Measurements from ENCODE around the gene RAB4A. TPM values are rescaled to one million over a fixed set of nuclear protein-coding genes. Genes with fewer than 3 reads are reported as not detected.

The RAB4A gene
- total and polyA plus RNA-seq, 2 of the 13 experiments (the other 11 are each of a cell fraction or from before 2014, with no cell fraction given) = 56.0 to 80.1 TPM

- H3K79me2 ChIP-seq (ENCODE audit: insufficient read depth, low read length) = no peaks in the 10 kb centered on the region
- peaks cover 92% of the 10 kb centered on the region for H3K4me1 ChIP-seq (ENCODE audit: insufficient read depth, low read length)
- intact Hi-C loops (cut with micrococcal nuclease; ENCODE audit: unreplicated experiment) (loop anchor here (1.0 to 10.0 kb wide), 6 partner anchors 122 to 562 kb away; no protein-coding TSS in a partner anchor), in situ Hi-C loops (cut with HindIII; ENCODE audit: extremely low pct_ligation_motif_present, low pct_unique_long_range_greater_than_20kb) (loop anchor here (10.0 kb wide), 1 partner anchor 492 kb away; the partner anchor contains the start of gene RHOU)
- ChIA-PET CTCF (ENCODE audit: low intra/inter-chr PET ratio, low total read pairs) (interaction anchor here (1.2 to 1.4 kb wide), 2 partner anchors 9 to 70 kb away, joined by 3 to 5 read pairs; no protein-coding TSS in a partner anchor), POLR2A (no interaction called here)
- no peaks in the 10 kb centered on the region for H3K36me3 ChIP-seq (replicated peaks in 1 of 2; ENCODE audit: control insufficient read depth in 1 of 2, insufficient read depth in 2 of 2, low read length in 2 of 2)
- TF ChIP-seq CC2D1A (CRISPR knock-in tag; IDR thresholded peaks at IDR 0.05) (no peak), ZNF781 (CRISPR knock-in tag; IDR thresholded peaks at IDR 0.05; ENCODE audit: borderline replicate concordance, not compliant biosample characterization) (no peak), PBX2 (CRISPR knock-in tag; IDR thresholded peaks at IDR 0.05) (no peak), SMARCE1 (IDR thresholded peaks at IDR 0.05; ENCODE audit: borderline replicate concordance) (no peak), ZNF614 (CRISPR knock-in tag; IDR thresholded peaks at IDR 0.05; ENCODE audit: borderline replicate concordance) (no peak), FOXP1 (IDR thresholded peaks at IDR 0.05) (no peak), FOXP1 (CRISPR knock-in tag; IDR thresholded peaks at IDR 0.05) (no peak), ZNF276 (CRISPR knock-in tag; IDR thresholded peaks at IDR 0.05; ENCODE audit: low read depth) (no peak), ZNF138 (CRISPR knock-in tag; IDR thresholded peaks at IDR 0.05; ENCODE audit: low read depth) (no peak), NFYB (CRISPR knock-in tag; IDR thresholded peaks at IDR 0.05) (no peak), THYN1 (CRISPR knock-in tag; IDR thresholded peaks at IDR 0.05; ENCODE audit: borderline replicate concordance, low read depth) (no peak), KMT2B (CRISPR knock-in tag; IDR thresholded peaks at IDR 0.05) (no peak), CREM (IDR thresholded peaks at IDR 0.05) (no peak), CREM (CRISPR knock-in tag; IDR thresholded peaks at IDR 0.05) (no peak), ATF1 (CRISPR knock-in tag; IDR thresholded peaks at IDR 0.05) (no peak)
- H2AFZ ChIP-seq (ENCODE audit: low read length) = no peak overlapping the region
- FAIRE-seq = no peak
- no peak for ATAC-seq
- H3K9ac ChIP-seq (ENCODE audit: insufficient read depth, low read depth, low read length) = no peak overlapping the region
- H3K4me2 ChIP-seq (ENCODE audit: low read depth, low read length) = no peak overlapping the region
- DNase-seq (ENCODE audit: low spot score) = no peak
- no peaks in the 10 kb centered on the region for H3K9me3 ChIP-seq (ENCODE audit: low read length)
- H4K20me1 ChIP-seq (ENCODE audit: insufficient read depth, low read length) = no peaks in the 10 kb centered on the region
- 91% methylated on average over 4 of the region's 4 CpGs for WGBS (ENCODE audit: low lambda C conversion rate)
- no peak overlapping the region for H3K4me3 ChIP-seq (replicated peaks in 1 of 3; ENCODE audit: insufficient read depth in 1 of 3, low read depth in 2 of 3, low read length in 3 of 3)
- no peaks in the 10 kb centered on the region for H3K27me3 ChIP-seq (ENCODE audit: control insufficient read depth in 1 of 2, insufficient read depth in 2 of 2, low read length in 2 of 2)
- no TSS peak for BruUV-seq (replicated peaks)
- H3K27ac ChIP-seq (ENCODE audit: extremely low read length, insufficient read depth, low read length) = no peak overlapping the region
Observed at GRCh38 chr1:229226796-229227195, 44.1 kb upstream of the RAB4A start.

Data from HepG2 (cell line).